Natural killer cell treated with Interleukin-12 subunit alpha and Interleukin-12 subunit beta and Interleukin-15 and Interleukin-18, amount 100 ng/mL, for 72 hours (primary cell): ENCODE measurements around the gene PALM. TPM values are rescaled to one million over a fixed set of nuclear protein-coding genes. Genes with fewer than 3 reads are reported as not detected.
"Not testable (repeated sequence)": the region's sequence is repeated elsewhere in the genome, so short reads cannot be mapped to it uniquely, and the experiment has no call there.

Experiments used
- ATAC-seq, 2 donors: fragments of 150-1000 bp; cut with Tn5 transposase in 1 of 2; sonication (Bioruptor Pico), chemical (Tn5 transposase) in 1 of 2; 2 replicates each; pipeline ENCODE4 v1.10.0; 2021
- DNase-seq: peaks from one replicate; pipeline ENCODE4 v3.0.0; 2022; ENCODE audit warnings: low spot score
- H3K27ac Mint-ChIP-seq, 2 donors: 1 replicate in 1 of 2; 2 replicates in 1 of 2; pipeline ENCODE4 v1.8.0; 2022; ENCODE audit warnings: mixed read lengths in 2 of 2, mild to moderate bottlenecking in 1 of 2, moderate library complexity in 1 of 2
- H3K27me3 Mint-ChIP-seq, 2 donors: 1 replicate in 1 of 2; 2 replicates in 1 of 2; pipeline ENCODE4 v1.8.0; 2022; ENCODE audit warnings: mixed read lengths in 2 of 2
- H3K36me3 Mint-ChIP-seq: one replicate; pipeline ENCODE4 v1.8.0; 2022; ENCODE audit warnings: mixed read lengths
- H3K4me1 Mint-ChIP-seq, 2 donors: 1 replicate in 1 of 2; 2 replicates in 1 of 2; pipeline ENCODE4 v1.8.0; 2022; ENCODE audit warnings: low read depth in 2 of 2, mixed read lengths in 2 of 2, mild to moderate bottlenecking in 1 of 2
- H3K4me3 Mint-ChIP-seq: one replicate; pipeline ENCODE4 v1.8.0; 2022; ENCODE audit warnings: mixed read lengths
- H3K9me3 Mint-ChIP-seq: 2 replicates; pipeline ENCODE4 v1.8.0; 2022; ENCODE audit warnings: mixed read lengths
- total RNA-seq, 2 donors: library from RNA; stranded (reverse); gene quantifications; one replicate each; pipeline ENCODE4 v1.2.3, GENCODE V29; 2022

Gene PALM
- total RNA-seq, 2 donors from 2014 or later: not detected

DNA sequence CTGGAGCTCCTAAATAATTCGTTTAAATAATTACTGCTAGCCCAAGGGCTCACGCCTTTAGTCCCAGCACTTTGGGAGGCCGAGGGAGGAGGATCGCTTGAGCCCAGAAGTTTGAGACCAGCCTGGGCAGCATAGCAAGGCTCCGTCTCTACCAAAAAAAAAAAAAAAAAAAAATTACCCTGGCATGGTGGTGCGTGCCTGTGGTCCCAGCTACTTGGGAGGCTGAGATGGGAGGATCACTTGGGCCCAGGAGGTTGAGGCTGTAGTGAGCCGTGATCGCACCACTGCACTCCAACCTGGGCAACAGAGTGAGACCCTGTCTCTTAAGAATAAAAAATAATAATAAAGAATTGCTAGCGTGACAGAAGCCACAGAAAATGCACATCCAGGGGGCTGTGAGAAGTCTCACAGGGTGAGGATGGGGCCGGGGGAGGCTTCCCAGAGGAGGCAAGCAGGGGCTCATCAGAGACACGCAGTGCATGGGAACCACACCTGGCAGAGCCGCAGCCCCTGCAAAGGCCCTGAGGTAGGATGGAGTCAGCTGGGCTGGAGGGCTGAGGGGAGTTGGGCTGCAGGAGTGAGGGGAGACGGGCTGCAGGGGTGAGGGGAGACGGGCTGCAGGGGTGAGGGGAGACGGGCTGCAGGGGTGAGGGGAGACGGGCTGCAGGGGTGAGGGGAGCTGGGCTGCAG is 32.2 kb downstream of the PALM start:
- H3K27ac Mint-ChIP-seq, H3K9me3 Mint-ChIP-seq, H3K4me3 Mint-ChIP-seq, DNase-seq, H3K4me1 Mint-ChIP-seq, ATAC-seq, H3K27me3 Mint-ChIP-seq, H3K36me3 Mint-ChIP-seq: not testable (repeated sequence)

DNA sequence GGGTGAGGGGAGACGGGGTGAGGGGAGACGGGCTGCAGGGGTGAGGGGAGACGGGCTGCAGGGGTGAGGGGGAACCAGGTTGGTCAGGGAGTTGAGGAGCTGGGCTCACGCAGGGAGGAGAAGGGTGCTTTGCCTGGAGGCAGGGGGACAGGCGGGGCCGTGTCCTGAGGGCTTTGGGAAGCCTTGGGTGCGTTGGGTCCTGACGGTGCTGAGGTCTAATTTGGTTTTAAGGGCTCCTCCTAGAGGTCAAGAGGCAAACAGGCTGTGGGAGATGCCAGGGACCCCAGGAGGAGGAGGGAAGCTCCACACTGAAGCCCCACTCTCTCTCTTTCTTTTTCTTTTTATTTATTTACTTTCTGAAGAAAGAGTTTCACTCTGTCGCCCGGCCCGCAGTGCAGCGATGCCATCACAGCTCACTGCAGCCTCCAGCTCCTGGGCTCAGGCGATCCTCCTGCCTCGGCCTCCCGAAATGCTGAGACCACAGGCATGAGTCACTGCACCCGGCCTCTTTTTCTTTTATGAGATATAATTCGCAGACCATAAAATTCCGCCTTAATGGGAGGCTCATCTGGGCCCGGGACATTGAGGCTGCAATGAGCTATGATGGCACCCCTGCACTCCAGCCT is 32.9 kb downstream of the PALM start:
- no peak overlapping the region for H3K4me3 Mint-ChIP-seq
- no peaks in the 10 kb centered on the region for H3K9me3 Mint-ChIP-seq
- H3K4me1 Mint-ChIP-seq: no peaks in the 10 kb centered on the region
- peaks cover 0 to 2% of the 10 kb centered on the region in 2 donors for H3K27me3 Mint-ChIP-seq
- no peak overlapping the region for H3K27ac Mint-ChIP-seq
- DNase-seq (no peak), ATAC-seq (no peak)
- H3K36me3 Mint-ChIP-seq: no peaks in the 10 kb centered on the region

DNA sequence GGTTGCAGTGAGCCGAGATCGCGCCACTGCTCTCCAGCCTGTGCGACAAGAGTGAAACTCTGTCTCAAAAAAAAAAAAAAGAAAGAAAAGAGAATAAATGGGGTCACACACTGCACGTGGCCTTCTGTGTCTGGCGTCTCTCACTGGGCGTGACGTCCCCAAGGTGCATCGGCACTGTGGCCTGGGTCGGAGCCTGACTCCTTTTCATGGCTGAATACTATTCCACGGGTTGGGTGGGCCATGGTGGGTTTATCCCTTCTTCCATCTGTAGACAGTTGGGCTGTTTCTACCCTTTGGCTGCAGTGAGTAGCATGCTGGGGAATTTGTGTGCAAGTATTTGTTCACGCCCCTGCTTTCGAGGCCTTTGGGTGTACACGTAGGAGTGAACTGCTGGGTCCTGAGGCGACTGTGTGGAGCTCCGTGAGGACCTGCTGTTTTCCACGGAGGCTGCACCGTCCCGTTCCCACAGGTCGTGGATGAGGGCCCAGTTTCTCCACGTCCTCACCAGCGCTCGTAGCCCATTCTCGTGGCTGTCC is 33.9 kb downstream of the PALM start:
- DNase-seq (no peak), ATAC-seq (no peak)
- Mint-ChIP-seq H3K27ac (no peak overlapping the region), H3K4me1 (no peaks in the 10 kb centered on the region), H3K4me3 (no peak overlapping the region), H3K27me3 (no peaks in the 10 kb centered on the region), H3K9me3 (no peaks in the 10 kb centered on the region), H3K36me3 (no peaks in the 10 kb centered on the region)

DNA sequence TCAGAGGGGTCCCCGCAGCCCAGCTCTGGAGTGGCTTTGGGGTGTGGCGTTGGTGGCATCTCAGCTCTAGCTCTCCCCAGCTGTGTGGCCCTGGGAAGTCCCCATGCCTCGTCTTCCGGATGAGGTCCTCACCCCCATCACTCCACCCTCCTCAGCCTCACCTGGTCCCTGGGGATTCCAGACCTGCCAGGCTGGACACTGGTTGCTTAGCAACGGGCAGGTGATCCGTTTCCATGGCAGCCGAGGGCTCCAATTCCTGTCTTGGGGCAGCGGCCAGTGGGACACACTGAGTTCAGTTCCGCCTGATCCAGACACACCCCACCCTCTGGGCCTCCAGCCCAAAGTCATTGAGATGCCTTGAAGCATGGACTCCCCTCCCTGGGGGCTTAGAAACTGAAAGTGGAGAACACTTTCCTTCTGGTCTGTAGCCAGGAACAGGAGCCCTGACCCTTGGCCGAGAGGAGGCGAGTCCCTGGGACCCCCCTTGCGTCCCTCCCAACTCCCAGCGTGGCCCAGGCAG is 34.5 kb downstream of the PALM start:
- no peak overlapping the region for H3K27ac Mint-ChIP-seq
- H3K36me3 Mint-ChIP-seq: no peaks in the 10 kb centered on the region
- no peak for DNase-seq
- no peaks in the 10 kb centered on the region for H3K9me3 Mint-ChIP-seq
- no peaks in the 10 kb centered on the region for H3K27me3 Mint-ChIP-seq
- no peaks in the 10 kb centered on the region for H3K4me1 Mint-ChIP-seq
- H3K4me3 Mint-ChIP-seq: no peak overlapping the region
- no peak for ATAC-seq

DNA sequence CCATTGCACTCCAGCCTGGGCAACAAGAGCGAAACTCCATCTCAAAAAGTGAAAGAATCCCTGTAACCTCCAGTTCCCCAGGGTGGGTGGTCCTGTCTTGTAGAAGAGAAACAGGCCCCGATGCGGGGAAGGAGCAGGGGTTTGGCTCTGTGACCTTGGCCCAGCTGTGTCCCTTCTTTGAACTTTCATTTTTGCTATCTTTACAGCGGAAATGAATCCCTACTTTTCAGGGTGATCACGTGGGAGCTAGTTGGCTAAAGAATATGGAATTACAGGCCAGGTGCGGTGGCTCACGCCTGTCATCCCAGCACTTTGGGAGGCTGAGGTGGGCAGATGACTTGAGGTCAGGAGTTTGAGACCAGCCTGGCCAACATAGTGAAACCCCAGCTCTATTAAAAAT is 36.4 kb downstream of the PALM start:
- DNase-seq, H3K4me3 Mint-ChIP-seq, H3K4me1 Mint-ChIP-seq, H3K36me3 Mint-ChIP-seq, ATAC-seq, H3K27ac Mint-ChIP-seq, H3K9me3 Mint-ChIP-seq, H3K27me3 Mint-ChIP-seq: not testable (repeated sequence)

DNA sequence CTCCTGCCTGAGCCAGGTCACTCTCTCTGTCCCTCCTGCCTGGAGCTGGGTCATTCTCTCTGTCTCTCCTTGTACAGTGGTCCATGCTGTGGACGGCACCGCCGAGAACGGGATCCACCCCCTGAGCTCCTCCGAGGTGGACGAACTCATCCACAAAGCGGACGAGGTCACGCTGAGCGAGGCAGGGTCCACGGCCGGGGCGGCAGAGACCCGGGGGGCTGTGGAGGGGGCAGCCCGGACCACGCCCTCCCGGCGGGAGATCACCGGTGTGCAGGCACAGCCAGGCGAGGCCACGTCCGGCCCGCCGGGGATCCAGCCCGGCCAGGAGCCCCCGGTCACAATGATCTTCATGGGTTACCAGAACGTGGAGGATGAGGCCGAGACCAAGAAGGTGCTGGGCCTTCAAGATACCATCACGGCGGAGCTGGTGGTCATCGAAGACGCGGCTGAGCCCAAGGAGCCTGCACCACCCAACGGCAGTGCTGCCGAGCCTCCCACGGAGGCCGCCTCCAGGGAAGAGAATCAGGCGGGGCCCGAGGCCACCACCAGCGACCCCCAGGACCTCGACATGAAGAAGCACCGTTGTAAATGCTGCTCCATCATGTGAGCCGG is 37.6 kb downstream of the PALM start:
- no peak overlapping the region for H3K4me3 Mint-ChIP-seq
- H3K9me3 Mint-ChIP-seq: no peaks in the 10 kb centered on the region
- H3K27ac Mint-ChIP-seq: no peak overlapping the region
- DNase-seq (no peak), ATAC-seq (no peak)
- no peaks in the 10 kb centered on the region for H3K4me1 Mint-ChIP-seq
- no peaks in the 10 kb centered on the region for H3K27me3 Mint-ChIP-seq
- H3K36me3 Mint-ChIP-seq: no peaks in the 10 kb centered on the region

DNA sequence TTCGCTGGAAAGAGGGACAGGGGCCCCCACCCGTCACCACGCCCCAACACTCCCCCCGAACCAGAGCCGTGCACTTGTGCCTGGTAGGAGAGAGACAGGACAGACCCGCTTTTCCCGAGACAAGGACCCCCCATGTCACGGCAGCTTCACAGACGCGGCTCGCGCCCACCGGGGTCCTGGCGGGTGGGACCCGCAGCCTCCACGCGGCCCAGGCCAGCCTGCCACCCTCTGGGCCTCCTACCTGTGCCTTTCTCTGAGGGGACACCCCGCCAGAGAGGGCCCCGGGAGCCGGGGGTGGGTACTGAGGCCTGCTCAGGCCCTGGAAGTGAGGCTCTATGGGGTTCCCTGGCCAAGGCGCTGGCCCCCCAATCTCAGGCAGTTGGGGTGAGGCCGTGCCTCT is 38.2 kb downstream of the PALM start:
- Mint-ChIP-seq H3K36me3 (no peaks in the 10 kb centered on the region), H3K27me3 (no peaks in the 10 kb centered on the region), H3K9me3 (no peaks in the 10 kb centered on the region), H3K4me3 (no peak overlapping the region), H3K4me1 (no peaks in the 10 kb centered on the region), H3K27ac (no peak overlapping the region)
- ATAC-seq: no peak
- no peak for DNase-seq

DNA sequence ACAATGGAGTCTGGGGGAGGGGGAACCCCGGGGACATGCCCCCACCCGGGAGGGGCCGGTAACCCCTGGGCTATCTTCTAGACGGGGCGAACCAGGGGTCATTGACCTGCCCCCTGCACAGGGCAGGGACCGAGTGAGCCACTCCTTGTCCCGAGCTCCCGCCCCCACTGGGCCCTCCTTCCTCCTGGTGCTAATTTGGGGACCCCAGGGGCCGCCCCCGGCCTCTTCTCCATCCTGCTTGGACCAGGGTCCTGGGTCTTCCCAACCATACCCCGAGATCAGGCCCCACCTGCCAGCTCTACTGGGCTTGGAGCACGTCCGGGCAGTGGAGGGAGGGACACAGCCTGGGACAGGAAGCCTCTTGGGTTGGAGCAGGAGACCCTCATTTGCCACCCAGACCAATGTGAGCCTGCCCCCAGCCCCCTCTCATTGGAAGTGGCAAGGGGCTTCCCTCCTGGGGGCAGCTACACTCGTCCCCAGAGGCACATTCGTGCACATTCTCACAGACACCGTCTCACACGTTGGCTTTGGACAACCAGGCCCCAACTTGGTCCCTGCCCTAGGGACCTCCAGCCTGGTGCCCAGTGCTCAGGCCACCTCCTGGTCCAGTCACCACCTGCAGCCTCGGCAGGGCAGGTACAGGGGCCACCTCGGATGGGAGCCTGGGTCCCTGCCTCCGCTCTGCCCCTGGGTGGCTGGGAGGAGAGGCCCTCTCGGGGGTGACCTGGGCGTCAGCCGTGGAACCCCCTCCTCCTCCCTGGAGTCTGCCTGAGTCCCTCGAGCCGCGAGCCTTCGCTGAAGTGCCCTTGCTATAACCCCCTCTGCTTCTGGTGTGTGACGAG is 38.9 kb downstream of the PALM start:
- no peaks in the 10 kb centered on the region for H3K9me3 Mint-ChIP-seq

DNA sequence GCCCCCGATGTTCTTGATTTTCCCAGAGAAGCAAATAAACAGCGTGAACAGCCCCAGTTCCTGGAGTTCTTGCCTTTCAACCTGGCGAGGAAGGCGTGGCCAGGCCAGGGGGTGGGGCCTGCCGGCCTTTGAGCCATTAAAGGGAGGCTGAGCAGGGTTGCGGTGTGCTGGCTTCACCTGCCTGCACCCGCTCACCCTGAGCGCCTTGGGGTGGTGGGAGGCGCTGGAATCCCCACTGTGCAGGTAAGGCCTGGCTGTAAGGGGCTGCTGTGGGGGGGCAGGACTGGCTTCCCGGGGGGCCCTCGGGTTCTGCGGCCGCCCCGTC is 39.5 kb downstream of the PALM start:
- peaks cover 0 to 2% of the 10 kb centered on the region in 2 donors for H3K27me3 Mint-ChIP-seq
- DNase-seq (no peak), ATAC-seq (no peak)
- no peaks in the 10 kb centered on the region for H3K9me3 Mint-ChIP-seq
- H3K36me3 Mint-ChIP-seq: no peaks in the 10 kb centered on the region
- no peak overlapping the region for H3K4me3 Mint-ChIP-seq
- no peaks in the 10 kb centered on the region for H3K4me1 Mint-ChIP-seq
- no peak overlapping the region for H3K27ac Mint-ChIP-seq

More for the DNA sequence above, 38.9 kb downstream of the PALM start:
- Mint-ChIP-seq H3K27me3 (no peaks in the 10 kb centered on the region), H3K4me3 (no peak overlapping the region), H3K36me3 (no peaks in the 10 kb centered on the region), H3K4me1 (no peaks in the 10 kb centered on the region), H3K27ac (no peak overlapping the region)
- DNase-seq: no peak
- no peak for ATAC-seq

DNA sequence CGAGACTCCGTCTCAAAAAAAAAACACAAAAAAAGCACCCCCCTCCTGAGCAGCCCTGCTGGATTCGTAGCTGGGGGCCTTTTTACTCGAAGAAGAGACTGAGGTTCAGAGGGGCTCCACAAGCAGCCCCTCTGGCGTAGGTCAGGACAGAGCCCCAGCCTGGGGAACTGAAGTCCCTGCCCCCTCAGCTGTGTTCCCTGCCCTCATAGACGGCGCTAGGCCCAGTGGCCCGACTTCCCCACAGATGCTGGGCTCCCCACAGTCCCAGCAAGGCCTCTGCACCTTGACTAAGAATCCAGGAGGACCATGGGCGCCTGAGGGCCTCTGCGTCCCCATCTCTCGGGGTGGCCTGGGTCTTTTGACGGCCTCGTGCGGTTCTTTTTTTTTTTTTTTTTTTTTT is 41.1 kb downstream of the PALM start:
- Mint-ChIP-seq H3K36me3 (no peaks in the 10 kb centered on the region), H3K4me1 (no peaks in the 10 kb centered on the region), H3K9me3 (no peaks in the 10 kb centered on the region), H3K27me3 (peaks cover 0 to 2% of the 10 kb centered on the region in 2 donors), H3K4me3 (no peak overlapping the region), H3K27ac (no peak overlapping the region)
- ATAC-seq (no peak), DNase-seq (no peak)

DNA sequence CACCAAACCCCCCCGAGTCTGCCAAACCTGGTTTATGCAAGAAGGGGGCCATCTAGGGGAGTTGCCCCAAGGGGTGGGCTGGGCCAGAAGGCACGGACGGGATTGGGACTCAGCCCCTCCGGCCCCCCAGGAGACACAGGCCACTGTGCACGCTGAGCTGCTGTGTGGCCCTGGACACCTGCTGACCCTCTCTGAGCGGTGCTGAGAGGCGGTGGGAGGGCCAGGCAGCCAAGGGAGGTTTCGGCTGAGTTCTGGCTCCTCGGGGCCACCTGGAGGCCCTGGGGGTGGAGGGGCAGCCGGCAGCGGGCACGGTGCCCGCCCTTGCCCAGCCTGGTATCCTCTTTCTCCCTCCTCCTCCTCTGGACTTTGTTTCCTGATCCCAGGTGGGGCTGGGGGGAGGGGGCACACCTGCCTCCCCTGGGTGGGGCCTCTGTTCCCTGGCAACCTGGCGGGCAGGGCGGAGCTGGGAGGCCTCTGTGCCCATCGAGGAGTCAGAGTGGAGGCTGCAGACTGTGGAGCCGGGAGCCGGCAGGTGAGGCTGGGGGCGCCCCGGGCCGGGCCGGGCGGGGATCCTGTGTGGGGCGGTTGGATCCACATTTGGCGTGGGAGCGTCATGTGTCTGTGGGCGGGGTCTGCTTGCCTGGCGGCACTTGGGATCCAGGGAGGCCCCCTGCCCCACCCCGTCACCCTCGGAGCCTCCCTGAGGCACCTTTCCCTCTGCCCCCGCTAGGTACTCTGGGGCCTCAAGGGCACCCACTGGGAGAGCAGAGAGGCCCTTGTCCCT is 42.1 kb downstream of the PALM start, which contains the start of gene MISP:
MISP (plus strand) TSS at position 473 of the 784 bp plus-strand sequence. CDS start 5,835 bp downstream, outside the sequence.
- Mint-ChIP-seq H3K4me1 (no peaks in the 10 kb centered on the region), H3K27me3 (peaks cover 0 to 2% of the 10 kb centered on the region in 2 donors), H3K4me3 (no peak within 1 kb of the TSS), H3K36me3 (no peaks in the 10 kb centered on the region), H3K9me3 (no peaks in the 10 kb centered on the region), H3K27ac (no peak within 1 kb of the TSS)
- ATAC-seq (no peak), DNase-seq (no peak)

DNA sequence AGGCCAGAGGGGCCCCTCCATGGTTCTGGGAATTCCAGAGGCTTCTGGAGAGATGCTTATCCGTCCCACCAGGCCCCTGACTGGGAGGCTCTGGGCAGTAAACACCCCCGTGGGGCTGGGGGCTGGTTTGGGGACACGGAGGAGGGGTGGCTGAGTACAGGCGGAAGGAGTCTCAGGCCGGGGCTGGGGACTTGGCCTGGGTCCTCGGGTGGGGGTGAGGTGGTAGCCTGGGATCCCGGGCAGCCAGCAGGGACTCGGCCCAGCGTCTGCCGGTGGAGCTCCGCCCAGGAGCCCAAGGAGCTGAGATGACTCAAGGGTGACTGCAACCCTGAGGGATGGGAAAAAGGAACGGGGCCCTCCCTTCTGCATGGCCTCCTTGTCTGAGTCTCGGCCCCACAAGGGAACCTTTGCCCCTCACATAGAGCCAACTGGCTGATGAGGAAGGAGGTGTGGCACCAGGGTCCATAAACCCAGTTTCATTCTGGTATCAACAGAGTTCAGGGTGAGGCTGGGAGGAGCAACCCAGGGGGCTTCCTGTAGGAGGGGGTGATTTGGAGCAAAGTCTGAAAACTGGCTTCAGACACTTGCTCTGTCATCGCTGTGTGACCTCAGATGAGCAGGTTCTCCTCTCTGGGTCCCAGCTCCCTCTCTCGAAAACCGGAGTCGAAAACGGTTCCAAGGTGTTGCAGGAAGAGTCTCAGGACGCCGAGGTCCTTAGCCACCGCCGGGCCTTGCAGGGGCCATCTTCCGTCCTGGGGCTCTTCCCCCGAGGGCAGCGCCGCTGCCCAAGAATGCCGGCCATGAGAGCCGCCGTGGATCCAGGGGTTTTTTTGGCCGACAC is 43.0 kb downstream of the PALM start:
- no peaks in the 10 kb centered on the region for H3K9me3 Mint-ChIP-seq
- H3K4me3 Mint-ChIP-seq: no peak overlapping the region
- DNase-seq (no peak), ATAC-seq (no peak)
- H3K27me3 Mint-ChIP-seq: peaks cover 0 to 2% of the 10 kb centered on the region in 2 donors
- no peaks in the 10 kb centered on the region for H3K4me1 Mint-ChIP-seq
- H3K27ac Mint-ChIP-seq: no peak overlapping the region
- no peaks in the 10 kb centered on the region for H3K36me3 Mint-ChIP-seq
